Neural cell (in vitro differentiated cells): ENCODE data around the gene TPGS1. TPM values are rescaled to one million over a fixed set of nuclear protein-coding genes. Genes with fewer than 3 reads are reported as not detected.
A peak's percentile ranks its signal among the peaks of the same experiment; 100 is the strongest.

Experiments used
- H2AFZ ChIP-seq: fragments of 200-600, 300-800 bp; sonication (generic), shearing (Covaris generic); 2 replicates; pipeline ENCODE4 v1.6.0; 2014; ENCODE audit warnings: low read depth, mild to moderate bottlenecking, antibody characterized with exemption, low read length, moderate library complexity
- H3F3A ChIP-seq: fragments of 200-600 bp; shearing (Covaris generic); 2 replicates; pipeline ENCODE4 v1.6.1; 2016; ENCODE audit warnings: mild to moderate bottlenecking, moderate library complexity, mixed read lengths, antibody characterized with exemption, low read length; ENCODE audit not compliant: insufficient read depth, poor library complexity, severe bottlenecking
- H3K27ac ChIP-seq: fragments of 200-600, 300-800 bp; sonication (generic), shearing (Covaris generic); 2 replicates; pipeline ENCODE4 v1.5.1; 2014; ENCODE audit warnings: mild to moderate bottlenecking, low read length, moderate library complexity
- H3K27me3 ChIP-seq: fragments of 300-800, 200-600 bp; sonication (generic), shearing (Covaris generic); 2 replicates; pipeline ENCODE4 v1.6.0; 2014; ENCODE audit warnings: mild to moderate bottlenecking, low read depth, low read length, moderate library complexity; ENCODE audit not compliant: insufficient read depth
- H3K36me3 ChIP-seq: fragments of 300-800, 200-600 bp; sonication (generic), shearing (Covaris generic); 2 replicates; pipeline ENCODE4 v1.5.1; 2014; ENCODE audit warnings: mild to moderate bottlenecking, antibody characterized with exemption, low read length, moderate library complexity; ENCODE audit not compliant: insufficient read depth
- H3K4me2 ChIP-seq: fragments of 300-800, 200-600 bp; sonication (generic), shearing (Covaris generic); 2 replicates; pipeline ENCODE4 v1.6.0; 2014; ENCODE audit warnings: mild to moderate bottlenecking, low read length
- H3K4me3 ChIP-seq: fragments of 300-800, 200-600 bp; sonication (generic), shearing (Covaris generic); 2 replicates; pipeline ENCODE4 v1.5.1; 2014; ENCODE audit warnings: mild to moderate bottlenecking, low read length, moderate library complexity
- H3K79me2 ChIP-seq: fragments of 200-600 bp; shearing (Covaris generic); replicated peaks from 2 replicates; pipeline ENCODE4 v1.6.0; 2014; ENCODE audit warnings: mild to moderate bottlenecking, low read length, moderate library complexity; ENCODE audit not compliant: insufficient read depth
- H3K9ac ChIP-seq: fragments of 300-800, 200-600 bp; sonication (generic), shearing (Covaris generic); 2 replicates; pipeline ENCODE4 v1.6.1; 2016; ENCODE audit warnings: mild to moderate bottlenecking, low read length, mixed read lengths
- H3K9me2 ChIP-seq: fragments of 200-600 bp; shearing (Covaris generic); 2 replicates; pipeline ENCODE4 v1.6.1; 2016; ENCODE audit warnings: mild to moderate bottlenecking, low read length, mixed read lengths; ENCODE audit not compliant: insufficient read depth
- H3K9me3 ChIP-seq: fragments of 200-600, 300-800 bp; sonication (generic), shearing (Covaris generic); 2 replicates; pipeline ENCODE4 v1.6.1; 2016; ENCODE audit warnings: mild to moderate bottlenecking, mixed run types, low read length, moderate library complexity, mixed read lengths
- H4K20me1 ChIP-seq: fragments of 200-600 bp; shearing (Covaris generic); 2 replicates; pipeline ENCODE4 v1.6.1; 2016; ENCODE audit warnings: mild to moderate bottlenecking, mixed run types; ENCODE audit not compliant: insufficient read depth
- CTCF ChIP-seq: fragments of 450-650 bp; IDR thresholded peaks from 2 replicates; pipeline ENCODE4 v1.5.1; 2014; ENCODE audit warnings: antibody characterized with exemption, mild to moderate bottlenecking, moderate library complexity; ENCODE audit not compliant: poor library complexity, severe bottlenecking
- EP300 ChIP-seq: fragments of 450-650 bp; conservative IDR thresholded peaks from 2 replicates; pipeline ENCODE4 v1.6.1; 2014; ENCODE audit warnings: antibody characterized with exemption, mild to moderate bottlenecking, moderate library complexity; ENCODE audit not compliant: poor library complexity, severe bottlenecking
- EZH2 ChIP-seq: fragments of 200-600, 300-800 bp; shearing (Covaris generic), sonication (generic); IDR thresholded peaks from 2 replicates; pipeline ENCODE4 v1.6.1; 2014; ENCODE audit warnings: antibody characterized with exemption, low read length, borderline replicate concordance, mild to moderate bottlenecking; ENCODE audit not compliant: insufficient read depth, poor library complexity, severe bottlenecking
- MXI1 ChIP-seq: fragments of 450-650 bp; conservative IDR thresholded peaks from 2 replicates; pipeline ENCODE4 v1.6.1; 2014; ENCODE audit warnings: antibody characterized with exemption, mild to moderate bottlenecking; ENCODE audit not compliant: poor library complexity, severe bottlenecking
- POLR2AphosphoS5 ChIP-seq: IDR thresholded peaks from 2 replicates; pipeline ENCODE4 v1.6.1; 2012
- RAD21 ChIP-seq: fragments of 450-650 bp; conservative IDR thresholded peaks from 2 replicates; pipeline ENCODE4 v1.6.1; 2014; ENCODE audit warnings: antibody characterized with exemption, mild to moderate bottlenecking, moderate library complexity
- REST ChIP-seq: IDR thresholded peaks from 2 replicates; pipeline ENCODE4 v1.6.1; 2012; ENCODE audit warnings: borderline replicate concordance
- SMC3 ChIP-seq: fragments of 450-650 bp; conservative IDR thresholded peaks from 2 replicates; pipeline ENCODE4 v1.6.1; 2014; ENCODE audit warnings: antibody characterized with exemption, mild to moderate bottlenecking, moderate library complexity; ENCODE audit not compliant: poor library complexity
- TAF1 ChIP-seq: IDR thresholded peaks from 2 replicates; pipeline ENCODE4 v1.6.1; 2012; ENCODE audit warnings: low read depth
- polyA plus RNA-seq: library from polyadenylated mRNA; depleted of rRNA; stranded (reverse); fragments of >200 nt; gene quantifications from 2 replicates; pipeline ENCODE4 v1.2.3, GENCODE V29; 2014

Gene TPGS1
- polyA plus RNA-seq, 1 donor from 2014 or later, result 79.6 TPM

GRCh38 chr19:458091-459042 lies 48.9 kb upstream of the TPGS1 start:
- Histone ChIP-seq H3K27ac (no peak overlapping the region), H3K36me3 (peaks cover 5% of the 10 kb centered on the region), H2AFZ (no peak overlapping the region), H3K4me2 (no peak overlapping the region), H3F3A (no peaks in the 10 kb centered on the region), H4K20me1 (no peaks in the 10 kb centered on the region), H3K4me3 (peak overlapping the region; percentile 83), H3K9ac (no peak overlapping the region), H3K79me2 (peaks cover 3% of the 10 kb centered on the region), H3K9me2 (no peaks in the 10 kb centered on the region), H3K9me3 (no peaks in the 10 kb centered on the region), H3K27me3 (no peaks in the 10 kb centered on the region)
- no peak for TF ChIP-seq EP300
- no peak for TF ChIP-seq POLR2AphosphoS5

GRCh38 chr19:459724-460511 lies 47.4 kb upstream of the TPGS1 start:
- H3K4me3 ChIP-seq, result peak overlapping the region; percentile 83
- peak overlapping the region; percentile 92 for H3K9ac ChIP-seq
- H3K9me3 ChIP-seq, result no peaks in the 10 kb centered on the region
- H3K4me2 ChIP-seq, result peak overlapping the region; percentile 45
- H3K27ac ChIP-seq, result peak overlapping the region; percentile 93
- H3K27me3 ChIP-seq, result no peaks in the 10 kb centered on the region
- H3K9me2 ChIP-seq, result no peaks in the 10 kb centered on the region
- peak overlapping the region; percentile 60 for H2AFZ ChIP-seq
- TF ChIP-seq EP300 (no peak), EZH2 (no peak), MXI1 (no peak), SMC3 (peak; percentile 38), REST (no peak), CTCF (no peak), POLR2AphosphoS5 (peak; percentile 86), RAD21 (peak; percentile 45), TAF1 (no peak)
- no peaks in the 10 kb centered on the region for H3F3A ChIP-seq
- H3K79me2 ChIP-seq, result peaks cover 3% of the 10 kb centered on the region
- H4K20me1 ChIP-seq, result no peaks in the 10 kb centered on the region
- no peaks in the 10 kb centered on the region for H3K36me3 ChIP-seq
